GM19351 (cell line): ENCODE results near the gene SENP3.
A peak's percentile ranks its signal among the peaks of the same experiment; 100 is the strongest.
"Not testable (repeated sequence)": the region's sequence is repeated elsewhere in the genome, so short reads cannot be mapped to it uniquely, and the experiment has no call there.

ENCODE experiments used
- ATAC-seq: cut with Tn5 transposase; IDR thresholded peaks from one replicate; pipeline ENCODE4 v1.9.1; 2021; ENCODE audit warnings: mild to moderate bottlenecking, moderate library complexity; ENCODE audit not compliant: unreplicated experiment

The SENP3 gene

GRCh38 chr17:7591596-7591995 lies 29.9 kb downstream of the SENP3 start:
- no peak for ATAC-seq

- ATAC-seq, result no peak
These were observed 30.8 kb downstream of the SENP3 start for GRCh38 chr17:7592422-7593021.

GRCh38 chr17:7593296-7593695 lies 31.6 kb downstream of the SENP3 start:
- ATAC-seq, result no peak

- not testable (repeated sequence) for ATAC-seq
These were observed 35.8 kb downstream of the SENP3 start for GRCh38 chr17:7597561-7597960.

- ATAC-seq, result no peak
These were observed 44.6 kb downstream of the SENP3 start for GRCh38 chr17:7606280-7606679.

GRCh38 chr17:7610641-7611040 lies 48.9 kb downstream of the SENP3 start:
- ATAC-seq, result no peak

- ATAC-seq, result no peak
These were observed 50.0 kb downstream of the SENP3 start for GRCh38 chr17:7611635-7612293.

GRCh38 chr17:7612294-7612640 lies 50.5 kb downstream of the SENP3 start:
- ATAC-seq, result no peak

GRCh38 chr17:7613769-7614424 lies 52.2 kb downstream of the SENP3 start:
- ATAC-seq, result no peak

GRCh38 chr17:7614425-7615264 lies 52.9 kb downstream of the SENP3 start, which contains the start of gene FXR2:
TSS of gene FXR2 (minus strand) at chr17:7614897. CDS start at chr17:7614532, 365 bp downstream.
- peak; percentile 84 for ATAC-seq

- no peak for ATAC-seq
These were observed 53.6 kb downstream of the SENP3 start for GRCh38 chr17:7615265-7615747.

GRCh38 chr17:7618608-7619007 lies 56.9 kb downstream of the SENP3 start:
- no peak for ATAC-seq

GRCh38 chr17:7620835-7621234 lies 59.1 kb downstream of the SENP3 start:
- ATAC-seq, result no peak
